Panc1 (cell line): ENCODE data around the gene NCS1. TPM values are rescaled to one million over a fixed set of nuclear protein-coding genes. Genes with fewer than 3 reads are reported as not detected.
A peak's percentile ranks its signal among the peaks of the same experiment; 100 is the strongest.

Experiments used
- ATAC-seq: fragments of 200-7000 bp; cut with Tn5 transposase; 2 replicates; pipeline ENCODE4 v1.9.1; 2020; ENCODE audit warnings: mild to moderate bottlenecking, moderate library complexity
- BruUV-seq: library from RNA; stranded (reverse); fragments of 400-500 nt; replicated peaks from 2 replicates; lab custom pipeline; 2021; lab: Mats Ljungman, UMichigan
- CTCF ChIA-PET: fragments of 300-600 bp; sonication (Branson Sonifier 250); formaldehyde crosslinking; loops from one replicate; lab custom pipeline; 2022; ENCODE audit warnings: antibody characterized with exemption; lab: Charles Lee
- POLR2A ChIA-PET: fragments of 300-600 bp; sonication (Branson Sonifier 250); formaldehyde crosslinking; loops from one replicate; lab custom pipeline; 2022; ENCODE audit warnings: antibody characterized with exemption; lab: Charles Lee
- DNase-seq: peaks from one replicate; pipeline ENCODE4 v3.0.0-alpha.2; 2010; ENCODE audit warnings: low read depth, low spot score
- H3K27ac ChIP-seq: 2 replicates; pipeline ENCODE4 v1.5.1; 2011; ENCODE audit warnings: mild to moderate bottlenecking, low read length, inconsistent platforms
- H3K27me3 ChIP-seq: fragments of 200-500 bp; sonication (Bioruptor generic); 2 replicates; pipeline ENCODE4 v1.6.0; 2014; ENCODE audit warnings: low read length, inconsistent platforms; ENCODE audit not compliant: control insufficient read depth, insufficient read depth
- H3K36me3 ChIP-seq: fragments of 200-500 bp; sonication (Bioruptor generic); 2 replicates; pipeline ENCODE4 v1.5.1; 2014; ENCODE audit warnings: inconsistent platforms, mild to moderate bottlenecking, low read length, moderate library complexity; ENCODE audit not compliant: control insufficient read depth, insufficient read depth
- H3K4me1 ChIP-seq: 2 replicates; pipeline ENCODE4 v1.5.1; 2011; ENCODE audit warnings: inconsistent platforms, mild to moderate bottlenecking, low read length, moderate library complexity; ENCODE audit not compliant: control insufficient read depth, insufficient read depth
- H3K4me3 ChIP-seq, 2 experiments: 2 replicates each; pipeline ENCODE4 v1.5.1; 2011 to 2012; ENCODE audit warnings: low read depth in 2 of 2, low read length in 2 of 2, mild to moderate bottlenecking in 2 of 2, inconsistent platforms in 1 of 2, moderate library complexity in 1 of 2
- H3K9me3 ChIP-seq: fragments of 200-500 bp; sonication (Bioruptor generic); 2 replicates; pipeline ENCODE4 v1.5.1; 2014; ENCODE audit warnings: low read depth, mild to moderate bottlenecking, inconsistent platforms, low read length, moderate library complexity; ENCODE audit not compliant: control insufficient read depth, insufficient read depth
- POLR2AphosphoS5 ChIP-seq: IDR thresholded peaks from 2 replicates; pipeline ENCODE4 v1.6.1; 2012; ENCODE audit warnings: mild to moderate bottlenecking, low read depth, low read length, moderate library complexity
- REST ChIP-seq, 2 experiments: IDR thresholded peaks; 2 replicates each; pipeline ENCODE4 v1.6.1; 2011 to 2012; ENCODE audit warnings: low read depth in 2 of 2, control low read depth in 1 of 2, low read length in 1 of 2, mild to moderate bottlenecking in 1 of 2, moderate library complexity in 1 of 2; ENCODE audit not compliant: insufficient read depth in 1 of 2
- SIN3A ChIP-seq: IDR thresholded peaks from 2 replicates; pipeline ENCODE4 v1.6.1; 2012; ENCODE audit warnings: low read depth, mild to moderate bottlenecking, low read length, moderate library complexity, borderline replicate concordance; ENCODE audit not compliant: insufficient read depth
- TCF7L2 ChIP-seq: IDR thresholded peaks from 2 replicates; pipeline ENCODE4 v1.6.1; 2011; ENCODE audit warnings: mild to moderate bottlenecking, low read depth, low read length, inconsistent platforms
- in situ Hi-C: cut with HindIII; loops from 2 replicates; pipeline ENCODE4 v1.10.0; 2016; ENCODE audit warnings: low sequenced_read_pairs, low pct_unique_long_range_greater_than_20kb
- intact Hi-C: fragments of 100-400 bp; cut with micrococcal nuclease; formaldehyde crosslinking; loops from one replicate; pipeline ENCODE4 v1.10.0; 2022; ENCODE audit not compliant: unreplicated experiment
- total RNA-seq: library from RNA; stranded (reverse); gene quantifications from one replicate; pipeline ENCODE4 v1.2.1, GENCODE V29; 2021; ENCODE audit not compliant: unreplicated experiment
- TF ChIP-seq, protein P1 (sequence below): fragments of 450-650 bp; IDR thresholded peaks from 2 replicates; pipeline ENCODE4 v1.5.1; 2017; ENCODE audit warnings: mild to moderate bottlenecking

Gene NCS1
- total RNA-seq, 1 experiment from 2014 or later, result 31.6 TPM

GRCh38 chr9:130201399-130201873 is 29.2 kb downstream of the NCS1 start:
- Histone ChIP-seq H3K27ac (no peak overlapping the region), H3K9me3 (no peaks in the 10 kb centered on the region), H3K4me3 (no peak overlapping the region), H3K36me3 (no peaks in the 10 kb centered on the region), H3K27me3 (no peaks in the 10 kb centered on the region), H3K4me1 (no peaks in the 10 kb centered on the region)
- DNase-seq (no peak), ATAC-seq (peak; percentile 23; the same call in 1 of the 2 replicates)
- CTCF ChIA-PET, result no interaction called here
- TF ChIP-seq TCF7L2 (no peak), REST (IDR thresholded peaks at IDR 0.05; ENCODE audit: insufficient read depth in 1 of 2, low read depth in 2 of 2, low read length in 1 of 2) (no peak), POLR2AphosphoS5 (no peak), SIN3A (no peak)
- TF ChIP-seq, protein P1, sequence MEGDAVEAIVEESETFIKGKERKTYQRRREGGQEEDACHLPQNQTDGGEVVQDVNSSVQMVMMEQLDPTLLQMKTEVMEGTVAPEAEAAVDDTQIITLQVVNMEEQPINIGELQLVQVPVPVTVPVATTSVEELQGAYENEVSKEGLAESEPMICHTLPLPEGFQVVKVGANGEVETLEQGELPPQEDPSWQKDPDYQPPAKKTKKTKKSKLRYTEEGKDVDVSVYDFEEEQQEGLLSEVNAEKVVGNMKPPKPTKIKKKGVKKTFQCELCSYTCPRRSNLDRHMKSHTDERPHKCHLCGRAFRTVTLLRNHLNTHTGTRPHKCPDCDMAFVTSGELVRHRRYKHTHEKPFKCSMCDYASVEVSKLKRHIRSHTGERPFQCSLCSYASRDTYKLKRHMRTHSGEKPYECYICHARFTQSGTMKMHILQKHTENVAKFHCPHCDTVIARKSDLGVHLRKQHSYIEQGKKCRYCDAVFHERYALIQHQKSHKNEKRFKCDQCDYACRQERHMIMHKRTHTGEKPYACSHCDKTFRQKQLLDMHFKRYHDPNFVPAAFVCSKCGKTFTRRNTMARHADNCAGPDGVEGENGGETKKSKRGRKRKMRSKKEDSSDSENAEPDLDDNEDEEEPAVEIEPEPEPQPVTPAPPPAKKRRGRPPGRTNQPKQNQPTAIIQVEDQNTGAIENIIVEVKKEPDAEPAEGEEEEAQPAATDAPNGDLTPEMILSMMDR, result no peak
- intact Hi-C loops, result no loop called here
- in situ Hi-C loops, result no loop called here
- BruUV-seq, result no TSS peak
- POLR2A ChIA-PET, result no interaction called here

DNA sequence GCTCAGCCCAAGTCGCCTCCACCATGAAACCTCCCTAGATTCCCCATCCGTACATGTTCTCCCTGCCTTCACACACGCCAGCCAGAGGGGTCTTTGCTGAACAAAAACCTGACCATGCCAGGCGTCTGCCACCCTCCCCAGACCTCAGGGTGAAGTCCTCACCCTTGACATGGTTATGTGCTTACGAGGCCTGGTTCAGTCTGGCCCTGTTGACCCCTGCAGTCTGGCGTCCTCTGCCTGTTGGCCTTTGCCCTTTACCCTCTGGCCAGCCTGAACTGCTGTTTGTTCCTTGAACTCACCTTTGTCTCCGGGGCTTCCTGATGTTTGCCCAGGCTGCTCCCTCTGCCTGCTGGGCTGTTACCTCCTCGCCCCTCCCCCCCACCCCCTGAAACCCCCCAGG is 29.8 kb downstream of the NCS1 start:
- POLR2A ChIA-PET, result no interaction called here
- Histone ChIP-seq H3K36me3 (no peaks in the 10 kb centered on the region), H3K27ac (no peak overlapping the region), H3K9me3 (no peaks in the 10 kb centered on the region), H3K4me3 (no peak overlapping the region), H3K4me1 (no peaks in the 10 kb centered on the region), H3K27me3 (no peaks in the 10 kb centered on the region)
- ATAC-seq (no peak), DNase-seq (no peak)
- intact Hi-C loops (no loop called here), in situ Hi-C loops (no loop called here)
- TF ChIP-seq SIN3A (no peak), TCF7L2 (no peak), REST (IDR thresholded peaks at IDR 0.05; ENCODE audit: insufficient read depth in 1 of 2, low read depth in 2 of 2, low read length in 1 of 2) (no peak), POLR2AphosphoS5 (no peak)
- TF ChIP-seq, protein P1, result no peak
- CTCF ChIA-PET, result no interaction called here
- BruUV-seq, result no TSS peak
